Measurements from ENCODE around the gene NEDD4.

The NEDD4 gene

GRCh38 chr15:55789066-55789660 lies 204.2 kb downstream of the NEDD4 start:
- TF ChIP-seq ZBTB7A (IDR thresholded peaks at IDR 0.05; ENCODE audit: low read depth) = no peak
- TF ChIP-seq MAX (IDR thresholded peaks at IDR 0.05) = no peak
- TF ChIP-seq TAF1 (IDR thresholded peaks at IDR 0.05; ENCODE audit: low read depth) = no peak
- peak; percentile 32 for TF ChIP-seq RAD21 (IDR thresholded peaks at IDR 0.05; ENCODE audit: low read depth)
- no peak for TF ChIP-seq NFIC (IDR thresholded peaks at IDR 0.05)

GRCh38 chr15:55786341-55786740 lies 207.1 kb downstream of the NEDD4 start:
- no peak for TF ChIP-seq CREB1 (IDR thresholded peaks at IDR 0.05; ENCODE audit: low read depth)

- no peak for TF ChIP-seq RAD21 (IDR thresholded peaks at IDR 0.05; ENCODE audit: low read depth)
- TF ChIP-seq EGR1 (IDR thresholded peaks at IDR 0.05) = no peak
- no peak for TF ChIP-seq FOXM1 (IDR thresholded peaks at IDR 0.05; ENCODE audit: borderline replicate concordance, low read depth)
- no peak for TF ChIP-seq NFIC (IDR thresholded peaks at IDR 0.05)
- TF ChIP-seq TAF1 (IDR thresholded peaks at IDR 0.05; ENCODE audit: low read depth) = no peak
- no peak for TF ChIP-seq MAX (IDR thresholded peaks at IDR 0.05)
- TF ChIP-seq CREB1 (IDR thresholded peaks at IDR 0.05; ENCODE audit: low read depth) = no peak
- TF ChIP-seq TEAD4 (IDR thresholded peaks at IDR 0.05) = no peak
- TF ChIP-seq REST (IDR thresholded peaks at IDR 0.05; ENCODE audit: low read depth) = no peak
- TF ChIP-seq CEBPB (IDR thresholded peaks at IDR 0.05) = no peak
- TF ChIP-seq YY1 (IDR thresholded peaks at IDR 0.05; ENCODE audit: low read depth) = no peak
- TF ChIP-seq USF1 (IDR thresholded peaks at IDR 0.05) = no peak
Measured at GRCh38 chr15:55784286-55784685, 209.1 kb downstream of the NEDD4 start.

GRCh38 chr15:55782901-55783300 lies 210.5 kb downstream of the NEDD4 start:
- TF ChIP-seq MAX (IDR thresholded peaks at IDR 0.05) (no peak), NFIC (IDR thresholded peaks at IDR 0.05) (no peak), RAD21 (IDR thresholded peaks at IDR 0.05; ENCODE audit: low read depth) (no peak), EGR1 (IDR thresholded peaks at IDR 0.05) (no peak), TAF1 (IDR thresholded peaks at IDR 0.05; ENCODE audit: low read depth) (no peak), CEBPB (IDR thresholded peaks at IDR 0.05) (no peak), REST (IDR thresholded peaks at IDR 0.05; ENCODE audit: low read depth) (no peak), EP300 (IDR thresholded peaks at IDR 0.05; ENCODE audit: borderline replicate concordance) (no peak), ZBTB7A (IDR thresholded peaks at IDR 0.05; ENCODE audit: low read depth) (no peak), CREB1 (IDR thresholded peaks at IDR 0.05; ENCODE audit: low read depth) (no peak), USF1 (IDR thresholded peaks at IDR 0.05) (no peak), TEAD4 (IDR thresholded peaks at IDR 0.05) (no peak), TCF12 (IDR thresholded peaks at IDR 0.05; ENCODE audit: low read depth) (no peak), FOXM1 (IDR thresholded peaks at IDR 0.05; ENCODE audit: borderline replicate concordance, low read depth) (no peak), YY1 (IDR thresholded peaks at IDR 0.05; ENCODE audit: low read depth) (no peak)

- no peak for TF ChIP-seq CREB1 (IDR thresholded peaks at IDR 0.05; ENCODE audit: low read depth)
- TF ChIP-seq EP300 (IDR thresholded peaks at IDR 0.05; ENCODE audit: borderline replicate concordance) = no peak
- no peak for TF ChIP-seq YY1 (IDR thresholded peaks at IDR 0.05; ENCODE audit: low read depth)
- TF ChIP-seq MAX (IDR thresholded peaks at IDR 0.05) = no peak
- TF ChIP-seq NFIC (IDR thresholded peaks at IDR 0.05) = no peak
- TF ChIP-seq EGR1 (IDR thresholded peaks at IDR 0.05) = no peak
- TF ChIP-seq REST (IDR thresholded peaks at IDR 0.05; ENCODE audit: low read depth) = no peak
- TF ChIP-seq TAF1 (IDR thresholded peaks at IDR 0.05; ENCODE audit: low read depth) = no peak
- no peak for TF ChIP-seq ZBTB7A (IDR thresholded peaks at IDR 0.05; ENCODE audit: low read depth)
- TF ChIP-seq TEAD4 (IDR thresholded peaks at IDR 0.05) = no peak
- no peak for TF ChIP-seq FOXM1 (IDR thresholded peaks at IDR 0.05; ENCODE audit: borderline replicate concordance, low read depth)
- TF ChIP-seq RAD21 (IDR thresholded peaks at IDR 0.05; ENCODE audit: low read depth) = no peak
- no peak for TF ChIP-seq CEBPB (IDR thresholded peaks at IDR 0.05)
Measured at GRCh38 chr15:55780292-55780691, 213.1 kb downstream of the NEDD4 start.

Measured in Ishikawa (cell line).